PFSK-1 (cell line): ENCODE results near the gene CAPZA2.

Experiments used
- POLR2AphosphoS5 ChIP-seq: IDR thresholded peaks from 2 replicates; pipeline ENCODE4 v1.6.1; 2012; ENCODE audit warnings: low read depth, mild to moderate bottlenecking, control low read depth, low read length, moderate library complexity
- SIN3A ChIP-seq: IDR thresholded peaks from 2 replicates; pipeline ENCODE4 v1.6.1; 2012; ENCODE audit warnings: mild to moderate bottlenecking, low read length, moderate library complexity, borderline replicate concordance; ENCODE audit not compliant: insufficient read depth
- TAF1 ChIP-seq: IDR thresholded peaks from 2 replicates; pipeline ENCODE4 v1.6.1; 2012; ENCODE audit warnings: low read length, control low read depth, borderline replicate concordance; ENCODE audit not compliant: insufficient read depth

GRCh38 chr7:116955340-116955739, 93.0 kb downstream of the CAPZA2 start:
- no peak for TF ChIP-seq POLR2AphosphoS5
- TF ChIP-seq SIN3A, result no peak
- no peak for TF ChIP-seq TAF1
